H1 (cell line): ENCODE results near the gene NEK10. TPM values are rescaled to one million over a fixed set of nuclear protein-coding genes. Genes with fewer than 3 reads are reported as not detected.

Experiments
- CHD2 ChIP-seq: IDR thresholded peaks from 2 replicates; pipeline ENCODE4 v1.6.1; 2012; ENCODE audit warnings: low read length, improper control_type of control experiment
- CREB1 ChIP-seq: IDR thresholded peaks from 2 replicates; pipeline ENCODE4 v1.6.1; 2012; ENCODE audit warnings: inconsistent platforms
- EZH2 ChIP-seq: fragments of 200-600 bp; sonication (generic); IDR thresholded peaks from 2 replicates; pipeline ENCODE4 v1.7.1; 2012; ENCODE audit warnings: low read depth, mild to moderate bottlenecking, moderate library complexity, low read length, inconsistent platforms; ENCODE audit not compliant: severe bottlenecking
- NANOG ChIP-seq: IDR thresholded peaks from 2 replicates; pipeline ENCODE4 v1.6.1; 2011; ENCODE audit warnings: low read length, low read depth, mild to moderate bottlenecking, inconsistent platforms; ENCODE audit not compliant: insufficient read depth, poor library complexity, severe bottlenecking
- POLR2AphosphoS5 ChIP-seq: IDR thresholded peaks from 2 replicates; pipeline ENCODE4 v1.6.1; 2011; ENCODE audit warnings: low read depth, low read length
- YY1 ChIP-seq: IDR thresholded peaks from 2 replicates; pipeline ENCODE4 v1.6.1; 2011; ENCODE audit warnings: low read depth, mild to moderate bottlenecking, low read length
- polyA plus RNA-seq, 7 experiments: library from polyadenylated mRNA; depleted of rRNA in 3 of 7; stranded (reverse) in 5 of 7; unstranded in 2 of 7; fragments of >200 nt in 5 of 7; fragments of 200-250 nt in 2 of 7; gene quantifications; 1 replicate in 5 of 7; 2 replicates in 1 of 7; 4 replicates in 1 of 7; pipeline versions ENCODE4 v1.2.1 to v1.2.3, GENCODE V29; 2011 to 2013; ENCODE audit warnings: missing spikeins in 2 of 7, mixed read lengths in 2 of 7
- total RNA-seq: library from RNA; stranded (reverse); fragmentation: NEBNext Ultra II Directional; extraction: Animal tissue kit (Norgen Biotek cat#: 25700); gene quantifications from 2 replicates; pipeline ENCODE4 v1.2.1, GENCODE V29; 2021

NEK10 gene
- total and polyA plus RNA-seq, 2 of the 8 experiments (the other 6 are each of a cell fraction or from before 2014, with no cell fraction given), result 0.18 to 0.50 TPM

- TF ChIP-seq POLR2AphosphoS5 (no peak), NANOG (no peak), YY1 (no peak), CREB1 (no peak), CHD2 (no peak), EZH2 (no peak)
- TF ChIP-seq, all 59 proteins: peak for 0
Measured at GRCh38 chr3:27342267-27342666, 26.9 kb downstream of the NEK10 start (continued).
